Measurements from ENCODE around the gene FUT2.
"Not testable (repeated sequence)": the region's sequence is repeated elsewhere in the genome, so short reads cannot be mapped to it uniquely, and the experiment has no call there.

The FUT2 gene

DNA sequence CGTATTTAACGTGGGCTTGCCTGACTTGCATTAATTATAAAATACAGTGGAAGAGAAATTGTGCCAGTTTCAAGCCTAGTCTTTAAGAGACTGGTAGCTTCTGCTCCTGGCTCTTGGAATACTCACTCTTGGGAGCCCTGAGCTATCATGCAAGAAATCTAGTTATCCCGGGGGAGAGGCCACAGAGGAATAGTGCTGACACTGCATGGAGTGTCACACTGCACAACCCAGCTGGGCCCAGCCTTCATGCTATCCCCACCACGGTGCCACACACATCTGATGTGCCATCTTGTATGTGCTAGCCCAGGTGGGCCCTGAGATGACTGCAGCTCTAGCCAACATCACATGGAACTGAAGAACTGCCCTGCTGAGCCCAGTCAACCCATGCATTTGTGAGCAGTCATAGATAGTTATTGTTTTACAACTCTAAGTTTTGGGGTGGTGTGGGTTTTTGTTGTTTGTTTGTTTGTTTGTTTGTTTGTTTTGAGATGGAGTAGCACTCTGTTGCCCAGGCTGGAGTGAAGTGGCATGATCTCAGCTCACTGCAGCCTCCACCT, 15.4 kb downstream of the FUT2 start:
- no peaks in the 10 kb centered on the region for H3K27me3 ChIP-seq (ENCODE audit: control insufficient read depth in 1 of 2, insufficient read depth in 2 of 2, low read length in 2 of 2)
- H3K4me3 ChIP-seq (ENCODE audit: low read depth in 1 of 2, low read length in 2 of 2): no peak overlapping the region
- H3K9ac ChIP-seq (ENCODE audit: low read length): no peak overlapping the region
- no peaks in the 10 kb centered on the region for H3K36me3 ChIP-seq (ENCODE audit: insufficient read depth, low read length)
- H3K9me3 ChIP-seq (ENCODE audit: low read length): no peaks in the 10 kb centered on the region
- no peak overlapping the region for H3K27ac ChIP-seq (ENCODE audit: low read depth, low read length)
- peaks cover 25% of the 10 kb centered on the region for H3K4me1 ChIP-seq (ENCODE audit: insufficient read depth, low read length)

DNA sequence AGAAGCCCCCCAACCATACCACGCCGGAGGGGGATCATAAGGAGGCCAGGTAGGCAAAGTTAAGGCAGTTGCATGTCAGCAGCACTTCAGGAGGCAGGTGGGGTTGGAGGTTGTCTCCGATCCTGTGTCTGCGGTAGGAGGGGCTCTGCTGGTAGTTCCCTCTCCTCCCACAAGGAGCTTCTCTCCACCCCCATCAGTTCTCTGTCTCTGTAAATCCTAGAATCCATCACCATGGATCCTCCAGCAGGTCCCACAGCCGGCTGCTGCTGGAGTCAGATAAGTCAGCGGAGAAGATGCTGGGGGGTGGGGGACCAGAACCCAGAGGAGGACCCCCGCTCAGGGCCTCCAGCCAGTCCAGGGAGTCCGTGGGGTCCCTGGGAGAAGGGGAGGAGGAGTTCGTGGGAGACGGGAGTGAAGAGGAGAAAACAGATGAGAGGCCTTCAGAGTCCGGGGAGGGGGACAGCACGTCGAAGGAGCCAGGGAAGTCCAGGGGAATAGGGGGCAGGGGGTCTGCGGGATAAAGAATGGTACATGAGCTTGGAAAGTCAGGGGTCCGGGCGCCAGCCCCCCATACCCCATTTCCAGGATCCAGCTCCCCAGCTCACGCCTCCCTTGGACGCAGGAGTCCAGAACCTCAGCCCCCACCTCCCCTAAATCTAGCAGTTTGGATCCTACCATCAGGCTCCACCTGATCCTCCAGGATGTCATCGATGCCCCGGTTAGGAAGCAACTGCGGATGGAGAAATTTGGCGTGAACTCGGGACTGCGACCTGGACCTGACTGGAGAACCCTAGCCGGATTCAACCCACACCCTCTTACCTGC, 17.5 kb downstream of the FUT2 start:
- no peaks in the 10 kb centered on the region for H3K36me3 ChIP-seq (ENCODE audit: insufficient read depth, low read length)
- no peaks in the 10 kb centered on the region for H3K27me3 ChIP-seq (ENCODE audit: control insufficient read depth in 1 of 2, insufficient read depth in 2 of 2, low read length in 2 of 2)
- peaks cover 36% of the 10 kb centered on the region for H3K4me1 ChIP-seq (ENCODE audit: insufficient read depth, low read length)
- H3K4me3 ChIP-seq (ENCODE audit: low read depth in 1 of 2, low read length in 2 of 2): peak overlapping the region; percentile 58 to 67
- H3K27ac ChIP-seq (ENCODE audit: low read depth, low read length): peak overlapping the region; percentile 91
- H3K9ac ChIP-seq (ENCODE audit: low read length): no peak overlapping the region
- no peaks in the 10 kb centered on the region for H3K9me3 ChIP-seq (ENCODE audit: low read length)

DNA sequence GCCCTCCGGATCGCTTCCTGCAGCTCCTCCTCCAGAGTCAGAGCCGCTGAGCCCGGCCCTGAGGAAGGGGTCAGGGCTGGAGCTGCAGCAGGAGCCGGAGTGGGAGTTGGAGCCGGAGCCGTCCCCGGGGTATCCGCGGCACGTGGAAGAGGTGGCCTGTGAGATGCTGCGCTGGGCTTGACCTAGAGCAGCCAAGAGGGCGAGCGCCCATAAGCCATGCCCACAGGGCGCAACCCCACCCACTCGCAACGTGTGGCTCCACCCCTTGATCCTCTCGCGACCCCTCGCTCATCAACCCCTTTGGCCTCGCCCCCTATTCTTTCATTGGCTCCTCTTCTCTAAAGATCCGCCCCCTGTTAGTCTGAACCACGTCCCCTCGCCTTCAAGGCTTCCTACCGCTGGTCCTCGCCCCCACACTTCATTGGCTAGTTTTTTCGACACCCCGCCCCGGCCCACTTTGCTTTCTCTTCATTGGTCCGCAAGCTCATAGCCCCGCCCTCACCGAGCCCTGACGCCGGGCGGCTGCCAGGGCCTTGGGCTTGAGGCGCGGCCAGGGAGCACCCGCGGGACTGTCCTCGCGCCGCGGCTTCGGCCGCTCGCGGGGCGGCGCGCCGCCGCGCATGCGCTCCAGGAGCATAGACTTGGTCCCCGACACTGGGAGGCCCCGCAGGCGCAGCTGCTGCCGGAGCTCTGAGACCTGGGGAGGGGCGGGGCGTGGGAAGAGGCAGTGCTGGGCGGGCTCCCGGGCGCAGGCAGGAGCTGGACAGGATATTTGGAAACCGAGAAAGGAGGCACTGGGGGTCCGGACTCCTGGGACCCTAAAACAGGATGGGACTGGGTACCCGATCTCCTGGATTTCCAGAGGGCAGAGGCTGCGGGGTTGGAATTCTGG, 18.3 kb downstream of the FUT2 start:
- H3K4me1 ChIP-seq (ENCODE audit: insufficient read depth, low read length): peaks cover 36% of the 10 kb centered on the region
- H3K27me3 ChIP-seq (ENCODE audit: control insufficient read depth in 1 of 2, insufficient read depth in 2 of 2, low read length in 2 of 2): no peaks in the 10 kb centered on the region
- peak overlapping the region; percentile 66 to 68 for H3K4me3 ChIP-seq (ENCODE audit: low read depth in 1 of 2, low read length in 2 of 2)
- H3K9ac ChIP-seq (ENCODE audit: low read length): peak overlapping the region; percentile 87
- no peaks in the 10 kb centered on the region for H3K9me3 ChIP-seq (ENCODE audit: low read length)
- peak overlapping the region; percentile 91 for H3K27ac ChIP-seq (ENCODE audit: low read depth, low read length)
- no peaks in the 10 kb centered on the region for H3K36me3 ChIP-seq (ENCODE audit: insufficient read depth, low read length)

DNA sequence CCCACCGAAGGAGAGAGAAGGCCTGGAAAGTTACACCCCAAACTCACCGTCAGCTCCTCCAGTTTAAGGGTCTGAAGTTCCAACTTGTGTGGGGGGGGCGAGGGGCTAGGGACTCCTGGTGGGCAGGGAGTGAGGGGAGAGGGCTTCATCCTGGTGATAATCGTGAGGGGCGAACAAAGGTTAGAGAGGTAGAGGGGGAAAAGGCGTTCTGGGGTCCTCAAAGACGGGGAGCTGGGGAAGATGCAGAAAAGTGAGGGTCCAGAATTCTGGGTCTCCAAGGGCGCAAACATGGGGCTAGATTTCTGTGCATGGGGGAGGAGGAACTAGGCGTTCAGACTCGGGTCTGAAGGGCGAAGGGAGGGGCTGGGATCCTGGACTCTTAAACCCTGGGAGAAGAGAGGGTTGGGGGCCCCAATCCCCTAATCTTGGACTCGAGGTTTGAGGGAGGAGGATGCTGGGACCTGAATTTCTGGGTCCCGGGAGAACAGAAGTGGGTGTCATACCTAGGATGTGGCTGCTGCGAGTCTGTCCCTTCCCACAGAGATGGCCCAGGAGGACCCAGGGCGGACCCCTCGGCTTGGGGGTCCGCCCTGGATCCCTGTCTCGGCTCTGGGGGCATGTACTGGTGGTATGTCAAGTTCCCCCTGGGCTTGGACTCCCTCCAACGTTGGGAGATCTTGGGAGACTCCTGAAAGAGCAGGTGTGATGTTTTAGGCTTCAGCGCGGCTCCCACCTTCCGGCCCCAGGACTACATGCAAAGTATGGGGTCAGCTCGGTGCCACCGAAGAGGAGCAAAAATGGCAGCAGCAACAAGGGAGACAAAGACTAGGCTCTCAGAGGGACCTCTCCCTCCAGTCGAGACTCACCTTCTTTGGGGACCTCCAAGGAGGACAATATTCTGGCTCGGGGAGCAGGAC, 19.2 kb downstream of the FUT2 start:
- no peaks in the 10 kb centered on the region for H3K36me3 ChIP-seq (ENCODE audit: insufficient read depth, low read length)
- peaks cover 36% of the 10 kb centered on the region for H3K4me1 ChIP-seq (ENCODE audit: insufficient read depth, low read length)
- H3K9ac ChIP-seq (ENCODE audit: low read length): peak overlapping the region; percentile 87
- peak overlapping the region; percentile 81 for H3K27ac ChIP-seq (ENCODE audit: low read depth, low read length)
- peak overlapping the region; percentile 66 to 68 for H3K4me3 ChIP-seq (ENCODE audit: low read depth in 1 of 2, low read length in 2 of 2)
- H3K9me3 ChIP-seq (ENCODE audit: low read length): no peaks in the 10 kb centered on the region
- no peaks in the 10 kb centered on the region for H3K27me3 ChIP-seq (ENCODE audit: control insufficient read depth in 1 of 2, insufficient read depth in 2 of 2, low read length in 2 of 2)

DNA sequence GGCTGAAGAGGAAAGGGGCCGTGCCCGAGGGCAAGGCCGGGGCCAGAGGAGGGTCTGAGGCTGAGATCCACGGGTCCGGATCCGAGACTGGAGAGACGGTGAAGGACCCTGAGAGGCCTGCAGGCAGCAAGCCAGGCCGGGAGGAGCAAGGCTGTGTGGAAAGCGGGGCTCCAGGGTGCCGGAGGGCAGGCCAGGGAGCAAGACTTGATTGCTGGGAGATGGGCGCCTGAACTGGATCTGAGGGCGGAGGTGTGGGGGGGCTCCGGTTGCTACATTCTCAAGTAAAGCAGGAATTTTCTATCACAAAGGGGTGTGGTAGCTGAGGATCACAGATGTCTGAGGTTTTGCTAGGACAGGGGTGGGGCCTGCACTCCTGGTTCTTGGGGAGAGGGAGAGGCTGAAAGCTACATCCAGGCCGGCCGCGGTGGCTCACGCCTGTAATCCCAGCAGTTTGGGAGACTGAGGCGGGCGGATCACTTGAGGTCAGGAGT, 20.0 kb downstream of the FUT2 start:
- Histone ChIP-seq H3K4me3 (ENCODE audit: low read depth in 1 of 2, low read length in 2 of 2) (peak overlapping the region in 1 of 2 donors; percentile 52), H3K36me3 (ENCODE audit: insufficient read depth, low read length) (no peaks in the 10 kb centered on the region), H3K9me3 (ENCODE audit: low read length) (no peaks in the 10 kb centered on the region), H3K9ac (ENCODE audit: low read length) (no peak overlapping the region), H3K27me3 (ENCODE audit: control insufficient read depth in 1 of 2, insufficient read depth in 2 of 2, low read length in 2 of 2) (no peaks in the 10 kb centered on the region), H3K4me1 (ENCODE audit: insufficient read depth, low read length) (peaks cover 36% of the 10 kb centered on the region), H3K27ac (ENCODE audit: low read depth, low read length) (no peak overlapping the region)

DNA sequence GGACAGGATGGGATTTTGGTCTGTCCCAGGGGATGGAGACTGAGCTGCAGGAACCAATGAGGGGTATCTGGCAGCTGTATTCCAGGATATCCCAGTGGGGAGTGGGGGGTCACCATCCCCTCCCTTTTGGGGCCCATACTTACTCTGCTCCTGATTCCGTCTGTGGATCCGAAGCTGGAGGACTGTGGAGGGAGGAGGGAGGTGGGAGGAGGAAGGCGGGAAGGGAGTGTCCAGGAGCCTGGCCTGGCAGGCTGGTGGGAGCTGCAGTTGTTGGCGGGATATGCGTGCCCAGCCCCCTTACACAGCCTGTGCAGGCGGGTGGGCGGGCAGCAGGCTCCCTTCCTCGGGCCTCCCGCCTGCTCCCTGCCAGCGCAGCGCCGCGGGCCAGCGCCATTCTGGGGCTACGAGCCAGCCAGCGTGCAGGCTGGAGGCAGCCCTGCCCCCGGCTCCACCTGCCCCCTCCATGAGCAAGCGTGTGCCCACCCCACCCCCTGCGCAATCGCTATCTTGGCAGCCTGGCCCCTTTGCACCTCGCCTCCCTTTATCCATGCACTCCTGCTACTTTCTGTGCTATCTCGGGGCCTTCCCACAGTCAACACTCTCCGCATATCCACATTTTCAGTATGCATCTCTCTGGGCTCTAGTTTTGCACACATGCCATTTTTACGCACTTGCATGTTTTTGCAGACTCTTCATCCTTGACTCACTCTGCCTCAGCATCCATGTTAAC, 21.0 kb downstream of the FUT2 start:
- Histone ChIP-seq H3K9ac (ENCODE audit: low read length) (no peak overlapping the region), H3K27me3 (ENCODE audit: control insufficient read depth in 1 of 2, insufficient read depth in 2 of 2, low read length in 2 of 2) (no peaks in the 10 kb centered on the region), H3K36me3 (ENCODE audit: insufficient read depth, low read length) (no peaks in the 10 kb centered on the region), H3K27ac (ENCODE audit: low read depth, low read length) (peak overlapping the region; percentile 77), H3K9me3 (ENCODE audit: low read length) (no peaks in the 10 kb centered on the region), H3K4me3 (ENCODE audit: low read depth in 1 of 2, low read length in 2 of 2) (peak overlapping the region; percentile 25 to 52), H3K4me1 (ENCODE audit: insufficient read depth, low read length) (peaks cover 36% of the 10 kb centered on the region)

DNA sequence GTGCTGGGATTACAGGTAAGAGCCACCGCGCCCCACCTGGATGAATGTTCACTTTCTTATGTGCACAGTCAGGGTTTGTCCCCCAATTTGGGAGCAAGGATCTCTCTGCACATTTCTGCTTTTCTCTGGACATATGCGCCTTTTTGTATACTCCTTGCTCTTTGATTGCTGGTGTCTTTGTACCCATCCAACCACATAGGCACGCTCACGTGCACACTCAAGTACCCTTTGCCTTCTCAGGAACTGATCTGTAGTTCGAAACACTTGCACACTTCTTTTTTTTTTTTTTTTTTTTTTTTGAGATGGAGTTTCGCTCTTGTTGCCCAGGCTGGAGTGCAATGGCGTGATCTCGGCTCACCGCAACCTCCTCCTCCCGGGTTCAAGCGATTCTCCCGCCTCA, 22.3 kb downstream of the FUT2 start:
- not testable (repeated sequence) for H3K27ac ChIP-seq (ENCODE audit: low read depth, low read length)

DNA sequence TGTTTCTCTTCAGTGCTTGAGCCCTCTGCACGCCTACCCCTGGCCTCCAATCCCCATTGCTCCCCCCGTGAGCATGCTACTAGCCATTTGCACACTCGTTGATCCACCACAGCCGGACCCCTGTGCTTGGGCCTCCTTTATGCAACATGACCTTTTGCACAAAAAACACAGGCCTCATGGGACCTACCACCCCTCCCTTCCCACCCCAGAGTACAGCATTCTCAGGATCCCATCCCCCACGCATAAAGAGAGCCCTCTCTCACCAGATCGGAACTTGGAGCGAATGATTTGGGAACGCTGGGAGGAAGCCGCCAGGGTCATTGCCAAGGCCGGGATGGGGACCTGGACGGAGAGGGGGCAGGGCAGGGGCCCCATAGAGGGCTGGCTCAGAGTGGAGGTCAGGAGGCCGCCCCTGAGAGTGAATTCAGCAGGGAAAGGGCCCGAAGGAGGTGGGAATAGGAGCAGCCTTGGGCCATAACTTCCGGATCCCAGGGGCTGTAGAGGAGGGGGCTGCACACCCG, 23.0 kb downstream of the FUT2 start:
- Histone ChIP-seq H3K36me3 (ENCODE audit: insufficient read depth, low read length) (no peaks in the 10 kb centered on the region), H3K27me3 (ENCODE audit: control insufficient read depth in 1 of 2, insufficient read depth in 2 of 2, low read length in 2 of 2) (no peaks in the 10 kb centered on the region), H3K4me3 (ENCODE audit: low read depth in 1 of 2, low read length in 2 of 2) (no peak overlapping the region), H3K4me1 (ENCODE audit: insufficient read depth, low read length) (peaks cover 26% of the 10 kb centered on the region), H3K9me3 (ENCODE audit: low read length) (no peaks in the 10 kb centered on the region), H3K27ac (ENCODE audit: low read depth, low read length) (no peak overlapping the region), H3K9ac (ENCODE audit: low read length) (no peak overlapping the region)

More for the DNA sequence above, 22.3 kb downstream of the FUT2 start:
- H3K27me3 ChIP-seq (ENCODE audit: control insufficient read depth in 1 of 2, insufficient read depth in 2 of 2, low read length in 2 of 2); H3K9ac ChIP-seq (ENCODE audit: low read length); H3K9me3 ChIP-seq (ENCODE audit: low read length); H3K4me3 ChIP-seq (ENCODE audit: low read depth in 1 of 2, low read length in 2 of 2); H3K36me3 ChIP-seq (ENCODE audit: insufficient read depth, low read length): not testable (repeated sequence)
- peaks cover 32% of the 10 kb centered on the region for H3K4me1 ChIP-seq (ENCODE audit: insufficient read depth, low read length)

DNA sequence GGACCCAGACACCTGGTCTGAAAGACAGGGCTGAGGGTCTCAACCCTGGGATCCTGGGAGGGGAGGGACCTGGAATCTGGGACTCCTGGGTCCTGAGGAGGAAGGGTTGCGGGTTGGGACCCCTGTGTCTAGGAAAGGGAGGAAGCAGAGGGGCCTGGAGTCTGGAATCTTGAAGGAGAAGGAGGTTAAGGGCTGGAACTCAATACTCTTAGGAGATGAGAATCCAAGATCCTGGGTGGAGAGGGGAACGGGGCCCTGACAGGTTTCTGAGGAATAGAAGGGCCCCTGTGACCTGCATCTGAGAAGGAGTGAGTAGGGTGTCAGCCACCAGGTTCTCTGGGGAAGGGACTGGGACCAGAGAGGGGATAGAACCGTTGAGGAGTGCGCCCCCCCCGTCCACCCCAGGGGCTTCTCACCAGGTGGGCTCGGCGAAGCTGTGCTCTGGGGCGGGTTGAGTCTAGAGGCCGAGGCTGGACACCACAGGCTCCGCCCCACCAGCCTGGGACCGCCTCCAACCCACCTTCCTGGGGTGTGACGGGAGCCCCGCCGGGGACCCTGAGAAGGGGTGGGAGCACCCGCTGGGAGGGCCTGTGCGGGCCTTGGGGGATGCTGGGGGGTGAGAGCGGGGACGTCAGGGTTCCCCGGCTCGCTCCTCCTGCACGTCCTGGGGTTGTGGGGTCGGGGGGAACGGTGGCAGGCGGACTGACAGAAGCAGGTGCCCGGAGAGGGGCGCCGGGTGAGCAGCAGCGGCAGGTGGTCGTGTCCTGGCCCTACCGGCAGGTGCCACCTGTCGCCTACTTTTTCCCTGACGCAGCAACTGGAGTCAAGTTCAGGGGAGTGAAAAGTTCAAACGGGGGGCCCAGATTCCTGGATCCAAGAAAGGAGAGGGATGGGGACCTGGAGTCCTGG, 23.7 kb downstream of the FUT2 start, which contains the start of gene MAMSTR:
MAMSTR (minus strand) TSS at position 463 of the 909 bp plus-strand sequence. CDS start 694 bp downstream, outside the sequence.
- Histone ChIP-seq H3K4me3 (ENCODE audit: low read depth in 1 of 2, low read length in 2 of 2) (peak within 1 kb of the TSS; percentile 55 to 57), H3K9ac (ENCODE audit: low read length) (no peak within 1 kb of the TSS), H3K27me3 (ENCODE audit: control insufficient read depth in 1 of 2, insufficient read depth in 2 of 2, low read length in 2 of 2) (no peaks in the 10 kb centered on the region), H3K27ac (ENCODE audit: low read depth, low read length) (peak within 1 kb of the TSS; percentile 62), H3K4me1 (ENCODE audit: insufficient read depth, low read length) (peaks cover 26% of the 10 kb centered on the region), H3K36me3 (ENCODE audit: insufficient read depth, low read length) (no peaks in the 10 kb centered on the region), H3K9me3 (ENCODE audit: low read length) (no peaks in the 10 kb centered on the region)

Measured in muscle layer of colon (tissue), 2 donors.